Upper lobe of left lung (tissue), 4 donors: Measurements from ENCODE around the gene JOSD1.

Experiments
- CTCF ChIP-seq, 6 experiments: fragments of 450-650 bp in 4 of 6; fragments of 200-600 bp in 2 of 6; sonication (generic) in 2 of 6; IDR thresholded peaks; one replicate each; pipeline ENCODE4 v1.5.1; 2016 to 2019; ENCODE audit warnings: antibody characterized with exemption in 6 of 6
- EP300 ChIP-seq, 4 donors: sonication (generic); formaldehyde crosslinking; IDR thresholded peaks; one replicate each; pipeline ENCODE4 v1.5.1; 2017; ENCODE audit warnings: antibody characterized with exemption in 4 of 4, control low read depth in 2 of 4
- POLR2A ChIP-seq, 4 donors: fragments of 450-650 bp; IDR thresholded peaks; one replicate each; pipeline ENCODE4 v1.5.1; 2016 to 2017; ENCODE audit warnings: antibody characterized with exemption in 4 of 4, mild to moderate bottlenecking in 2 of 4
- POLR2AphosphoS5 ChIP-seq, 2 donors: sonication (generic); formaldehyde crosslinking; IDR thresholded peaks; one replicate each; pipeline ENCODE4 v1.5.1; 2017; ENCODE audit warnings: antibody characterized with exemption in 2 of 2

- TF ChIP-seq CTCF (IDR thresholded peaks at IDR 0.05) (no peak), POLR2A (IDR thresholded peaks at IDR 0.05) (no peak), POLR2AphosphoS5 (IDR thresholded peaks at IDR 0.05) (no peak), EP300 (IDR thresholded peaks at IDR 0.05) (no peak)
These were observed 6.6 kb upstream of the JOSD1 start for GRCh38 chr22:38707346-38707745.
